ENCODE results near the gene AQP9. TPM values are rescaled to one million over a fixed set of nuclear protein-coding genes. Genes with fewer than 3 reads are reported as not detected.

The AQP9 gene
- total RNA-seq (ENCODE audit: unreplicated experiment) = not detected
- long read RNA-seq = 0 reads

DNA sequence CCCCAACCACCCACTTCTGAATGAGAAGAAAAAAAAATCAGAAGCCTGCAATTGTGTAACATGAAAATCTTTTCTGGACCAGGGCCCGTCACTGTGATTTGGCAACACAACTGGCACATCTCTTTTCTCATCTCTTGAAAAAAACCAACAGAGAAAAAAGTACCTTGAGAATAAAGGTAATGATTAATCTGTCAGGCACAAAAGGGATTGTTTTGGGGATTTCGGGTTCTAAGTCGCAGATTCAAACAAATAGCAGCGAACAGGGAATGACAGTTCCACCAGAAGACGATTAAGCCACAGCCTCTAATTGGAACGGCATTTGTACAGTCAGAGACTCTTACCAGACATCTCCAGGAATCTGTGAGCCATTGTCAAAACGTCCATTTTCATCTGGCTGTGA is at the start of gene AQP9:
Gene AQP9 (plus strand): TSS at position 276 of the 400 bp plus-strand sequence. CDS start 185 bp downstream, outside the sequence.
- H3K36me3 Mint-ChIP-seq (ENCODE audit: low read depth, unreplicated experiment) = no peaks in the 10 kb centered on the region
- DNase-seq (ENCODE audit: low spot score) = no peak
- no peak within 1 kb of the TSS for H3K27ac Mint-ChIP-seq (ENCODE audit: unreplicated experiment)
- TF ChIP-seq CTCF (IDR thresholded peaks at IDR 0.05; ENCODE audit: unreplicated experiment) = no peak
- no peak within 1 kb of the TSS for H3K4me3 Mint-ChIP-seq (ENCODE audit: unreplicated experiment)
- no peaks in the 10 kb centered on the region for H3K27me3 Mint-ChIP-seq (ENCODE audit: unreplicated experiment)
- no peaks in the 10 kb centered on the region for H3K9me3 Mint-ChIP-seq (ENCODE audit: unreplicated experiment)
- peaks cover 15% of the 10 kb centered on the region for H3K4me1 Mint-ChIP-seq (ENCODE audit: unreplicated experiment)

DNA sequence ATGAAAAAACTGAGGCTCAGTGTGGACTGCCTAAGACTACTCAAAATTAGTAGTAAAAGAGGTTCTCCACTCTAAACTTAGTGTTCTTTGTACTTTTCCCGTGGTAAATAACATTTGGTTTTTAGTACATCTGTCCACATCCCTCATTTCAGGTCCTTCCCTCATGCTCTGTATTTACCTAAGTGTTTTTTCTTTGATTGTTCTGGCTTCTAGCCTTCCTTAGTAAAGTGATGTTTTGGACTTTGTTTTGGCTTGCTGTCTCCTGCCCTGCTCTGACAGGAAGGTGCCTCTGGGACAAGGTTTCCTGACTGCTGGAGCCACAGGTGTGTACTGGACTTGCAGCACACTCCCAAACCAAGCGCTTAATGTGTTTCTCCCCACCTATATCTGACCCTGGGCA is 42.8 kb upstream of the AQP9 start:
- Mint-ChIP-seq H3K9me3 (ENCODE audit: unreplicated experiment) (no peaks in the 10 kb centered on the region), H3K4me3 (ENCODE audit: unreplicated experiment) (no peak overlapping the region), H3K36me3 (ENCODE audit: low read depth, unreplicated experiment) (no peaks in the 10 kb centered on the region), H3K27ac (ENCODE audit: unreplicated experiment) (no peak overlapping the region), H3K4me1 (ENCODE audit: unreplicated experiment) (peaks cover 8% of the 10 kb centered on the region), H3K27me3 (ENCODE audit: unreplicated experiment) (no peaks in the 10 kb centered on the region)
- no peak for TF ChIP-seq CTCF (IDR thresholded peaks at IDR 0.05; ENCODE audit: unreplicated experiment)
- no peak for DNase-seq (ENCODE audit: low spot score)

DNA sequence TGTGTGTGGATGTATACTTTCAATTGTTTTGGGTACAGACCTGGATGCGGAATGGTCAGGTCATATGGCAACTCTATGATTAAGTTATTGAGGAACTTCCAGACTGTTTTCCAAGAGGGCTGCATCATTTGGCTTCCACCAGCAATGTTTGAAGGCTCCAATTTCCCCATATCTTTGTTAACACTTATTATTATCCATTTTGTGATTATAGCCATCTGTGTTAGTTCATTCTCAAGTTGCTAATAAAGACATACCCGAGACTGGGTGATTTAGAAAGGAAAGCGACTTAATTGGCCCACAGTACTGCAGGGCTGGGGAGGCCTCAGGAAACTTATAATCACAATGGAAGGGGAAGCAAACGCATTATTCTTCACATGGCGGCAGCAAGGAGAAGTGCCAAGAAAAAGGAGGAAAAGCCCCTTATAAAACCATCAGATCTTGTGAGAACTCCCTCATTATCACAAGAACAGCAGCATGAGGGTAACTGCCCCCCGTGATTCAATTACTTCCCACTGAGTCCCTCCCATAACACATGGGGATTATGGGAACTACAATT is 41.6 kb upstream of the AQP9 start:
- no peak for TF ChIP-seq CTCF (IDR thresholded peaks at IDR 0.05; ENCODE audit: unreplicated experiment)
- Mint-ChIP-seq H3K9me3 (ENCODE audit: unreplicated experiment) (no peaks in the 10 kb centered on the region), H3K27me3 (ENCODE audit: unreplicated experiment) (no peaks in the 10 kb centered on the region), H3K27ac (ENCODE audit: unreplicated experiment) (no peak overlapping the region), H3K4me3 (ENCODE audit: unreplicated experiment) (no peak overlapping the region), H3K4me1 (ENCODE audit: unreplicated experiment) (peaks cover 8% of the 10 kb centered on the region), H3K36me3 (ENCODE audit: low read depth, unreplicated experiment) (no peaks in the 10 kb centered on the region)
- no peak for DNase-seq (ENCODE audit: low spot score)

- Mint-ChIP-seq H3K27ac (ENCODE audit: unreplicated experiment) (no peak overlapping the region), H3K4me3 (ENCODE audit: unreplicated experiment) (no peak overlapping the region), H3K9me3 (ENCODE audit: unreplicated experiment) (no peaks in the 10 kb centered on the region), H3K36me3 (ENCODE audit: low read depth, unreplicated experiment) (no peaks in the 10 kb centered on the region), H3K4me1 (ENCODE audit: unreplicated experiment) (no peaks in the 10 kb centered on the region), H3K27me3 (ENCODE audit: unreplicated experiment) (no peaks in the 10 kb centered on the region)
- no peak for TF ChIP-seq CTCF (IDR thresholded peaks at IDR 0.05; ENCODE audit: unreplicated experiment)
- no peak for DNase-seq (ENCODE audit: low spot score)
These were observed 34.7 kb upstream of the AQP9 start for GRCh38 chr15:58103482-58103881.

DNA sequence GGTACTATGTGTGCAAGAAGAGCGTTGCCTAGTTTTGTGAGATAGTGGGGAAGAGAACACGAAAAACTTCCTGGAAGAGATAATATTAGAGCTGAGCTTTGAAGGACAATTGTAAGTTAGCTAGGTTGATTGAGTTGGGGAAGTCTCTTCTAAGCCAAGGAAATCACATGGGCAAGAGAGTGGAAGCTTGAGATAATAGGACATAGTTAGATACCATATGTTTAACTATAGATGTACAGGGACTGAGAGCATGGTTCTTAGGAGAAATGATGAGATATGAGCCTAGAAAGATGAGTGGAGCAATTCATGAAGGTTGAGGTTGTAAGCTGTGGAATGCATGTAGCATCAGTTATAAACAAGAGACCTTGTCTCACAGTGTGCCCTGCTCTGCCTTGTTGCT is 30.1 kb upstream of the AQP9 start:
- H3K36me3 Mint-ChIP-seq (ENCODE audit: low read depth, unreplicated experiment) = no peaks in the 10 kb centered on the region
- no peaks in the 10 kb centered on the region for H3K4me1 Mint-ChIP-seq (ENCODE audit: unreplicated experiment)
- no peak for DNase-seq (ENCODE audit: low spot score)
- H3K4me3 Mint-ChIP-seq (ENCODE audit: unreplicated experiment) = no peak overlapping the region
- no peak for TF ChIP-seq CTCF (IDR thresholded peaks at IDR 0.05; ENCODE audit: unreplicated experiment)
- H3K27me3 Mint-ChIP-seq (ENCODE audit: unreplicated experiment) = no peaks in the 10 kb centered on the region
- H3K27ac Mint-ChIP-seq (ENCODE audit: unreplicated experiment) = no peak overlapping the region
- no peaks in the 10 kb centered on the region for H3K9me3 Mint-ChIP-seq (ENCODE audit: unreplicated experiment)

All from endothelial cell (in vitro differentiated cells).